ENCODE data around the gene MAP3K19.
"Not testable (repeated sequence)": the region's sequence is repeated elsewhere in the genome, so short reads cannot be mapped to it uniquely, and the experiment has no call there.

The MAP3K19 gene

GRCh38 chr2:135050684-135051083 is 3.4 kb upstream of the MAP3K19 start:
- no peak for DNase-seq (ENCODE audit: low read depth in 2 of 2)

GRCh38 chr2:135050132-135050531 is 2.9 kb upstream of the MAP3K19 start:
- DNase-seq (ENCODE audit: low read depth in 2 of 2) = no peak

GRCh38 chr2:135048122-135048521 is 875 bp upstream of the MAP3K19 start:
- no peak for DNase-seq (ENCODE audit: low read depth in 2 of 2)

GRCh38 chr2:135043345-135043744 is 3.9 kb downstream of the MAP3K19 start:
- DNase-seq (ENCODE audit: low read depth in 2 of 2) = no peak

DNA sequence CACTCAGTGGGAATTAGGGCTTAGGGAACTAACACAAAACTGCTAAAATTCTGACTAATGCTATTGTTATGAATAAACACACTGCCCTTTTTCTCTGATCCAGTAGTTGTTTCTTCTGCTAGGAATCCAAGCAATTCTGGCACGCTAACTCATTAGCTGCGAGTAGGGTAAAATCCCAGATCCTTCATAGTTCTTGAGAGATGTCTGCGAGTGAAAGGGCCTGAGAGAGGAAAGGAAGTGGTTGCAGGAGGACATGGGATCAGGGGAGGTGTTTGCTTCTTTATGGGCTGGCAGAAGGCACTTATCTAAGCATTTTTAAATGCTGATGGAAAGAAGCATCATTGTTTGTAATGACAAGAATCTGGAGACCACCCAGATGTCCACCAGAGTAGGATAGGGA is 9.4 kb downstream of the MAP3K19 start:
- DNase-seq (ENCODE audit: low read depth in 2 of 2) = no peak

- not testable (repeated sequence) for DNase-seq (ENCODE audit: low read depth in 2 of 2)
Measured at GRCh38 chr2:135033216-135033615, 14.0 kb downstream of the MAP3K19 start.

- no peak for DNase-seq (ENCODE audit: low read depth in 2 of 2)
Measured at GRCh38 chr2:135030826-135031225, 16.4 kb downstream of the MAP3K19 start.

- no peak for DNase-seq (ENCODE audit: low read depth in 2 of 2)
Measured at GRCh38 chr2:135029481-135030134, 17.6 kb downstream of the MAP3K19 start.

GRCh38 chr2:135023886-135024485 is 23.3 kb downstream of the MAP3K19 start:
- no peak for DNase-seq (ENCODE audit: low read depth in 2 of 2)

- DNase-seq (ENCODE audit: low read depth in 2 of 2) = no peak
Measured at GRCh38 chr2:135022952-135023880, 24.0 kb downstream of the MAP3K19 start.

DNA sequence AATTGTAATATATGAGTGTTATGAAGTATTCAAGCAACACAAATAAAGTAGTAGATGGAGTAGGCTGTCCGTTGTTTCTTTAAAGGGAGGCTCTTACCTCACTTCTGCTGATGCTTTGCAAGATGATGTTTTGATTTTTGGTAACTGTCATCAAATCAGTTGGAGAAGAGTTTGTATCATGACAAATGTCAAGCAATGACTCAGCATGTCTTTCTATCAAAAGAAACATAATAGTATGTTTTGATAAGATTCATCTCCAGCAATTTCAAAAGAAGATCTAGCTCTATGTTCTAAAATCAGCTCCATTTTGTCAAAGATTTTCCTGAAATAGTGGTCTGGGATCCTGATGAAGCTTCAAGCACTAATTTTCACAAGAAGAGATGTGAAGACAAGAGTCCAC is 25.6 kb downstream of the MAP3K19 start:
- no peak for DNase-seq (ENCODE audit: low read depth in 2 of 2)

DNA sequence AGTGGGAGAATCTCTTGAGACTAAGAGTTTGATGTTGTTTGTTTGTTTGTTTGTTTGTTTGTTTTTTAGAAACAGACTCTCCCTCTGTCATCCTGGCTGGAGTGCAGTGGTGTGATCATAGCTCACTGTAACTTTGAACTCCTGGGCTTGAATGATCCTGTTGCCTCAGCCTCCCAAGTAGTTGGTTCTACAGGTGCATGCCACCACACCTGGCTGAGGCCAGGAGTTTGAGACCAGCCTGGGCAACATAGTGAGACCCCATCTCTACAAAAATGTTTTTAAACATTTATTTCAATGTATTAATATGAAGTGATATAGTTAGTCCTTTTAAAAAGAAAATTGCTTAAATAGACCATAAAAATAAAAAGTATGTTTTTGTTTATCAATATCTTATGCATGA is 35.6 kb downstream of the MAP3K19 start:
- no peak for DNase-seq (ENCODE audit: low read depth in 2 of 2)

DNA sequence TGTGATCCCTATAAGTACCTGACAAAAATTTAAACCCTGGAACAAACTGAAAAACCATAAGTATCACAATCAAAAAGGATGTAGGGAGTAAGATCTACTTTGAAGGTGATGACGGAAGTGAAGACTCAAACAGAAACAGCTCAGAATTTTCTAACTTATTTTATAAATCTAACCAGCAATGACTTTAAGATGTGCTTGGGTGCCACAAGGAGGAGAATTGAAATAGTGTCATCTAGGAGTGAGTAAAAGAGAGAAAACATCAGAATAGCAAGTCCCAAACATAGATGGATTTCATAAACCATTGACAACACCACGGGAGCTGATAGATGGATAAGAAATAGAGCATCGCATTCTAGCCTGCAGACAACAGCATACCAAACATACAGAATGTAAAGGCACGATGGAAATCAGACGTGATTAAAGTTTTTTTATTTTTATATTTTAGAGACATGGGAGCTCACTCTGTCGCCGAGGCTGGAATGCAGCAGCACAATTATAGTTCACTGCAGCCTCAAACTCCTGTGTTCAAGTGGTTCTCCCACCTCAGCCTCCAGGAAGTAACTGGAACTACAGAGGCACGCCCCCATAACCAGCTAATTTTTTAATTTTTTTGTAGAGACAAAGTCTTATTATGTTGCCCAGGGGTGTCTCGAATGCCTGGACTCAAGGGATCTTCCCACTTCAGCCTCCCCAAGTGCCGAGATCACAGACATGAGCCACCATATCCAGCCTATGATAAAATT is 36.9 kb downstream of the MAP3K19 start:
- no peak for DNase-seq (ENCODE audit: low read depth in 2 of 2)

DNA sequence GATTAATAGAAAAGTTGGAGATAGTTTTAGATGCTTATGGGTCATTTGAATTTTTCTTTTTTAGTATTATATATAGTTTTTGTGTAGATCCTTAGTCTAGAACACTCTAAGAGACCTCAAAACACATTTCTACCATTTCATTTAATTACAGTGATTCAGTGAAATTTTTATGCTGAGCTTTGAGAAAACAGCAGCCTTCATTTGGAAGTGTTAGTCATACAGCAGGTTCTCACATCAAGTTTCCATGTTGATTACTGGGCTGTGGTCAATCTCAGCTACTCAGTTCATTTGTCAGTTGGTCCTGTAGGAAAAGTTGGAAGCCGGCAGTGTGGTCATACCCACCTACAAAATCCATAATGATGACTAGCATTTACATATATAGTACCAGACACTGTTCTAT is 37.9 kb downstream of the MAP3K19 start:
- no peak for DNase-seq (ENCODE audit: low read depth in 2 of 2)

- DNase-seq (ENCODE audit: low read depth in 2 of 2) = no peak
Measured at GRCh38 chr2:135005753-135006152, 41.5 kb downstream of the MAP3K19 start.

DNA sequence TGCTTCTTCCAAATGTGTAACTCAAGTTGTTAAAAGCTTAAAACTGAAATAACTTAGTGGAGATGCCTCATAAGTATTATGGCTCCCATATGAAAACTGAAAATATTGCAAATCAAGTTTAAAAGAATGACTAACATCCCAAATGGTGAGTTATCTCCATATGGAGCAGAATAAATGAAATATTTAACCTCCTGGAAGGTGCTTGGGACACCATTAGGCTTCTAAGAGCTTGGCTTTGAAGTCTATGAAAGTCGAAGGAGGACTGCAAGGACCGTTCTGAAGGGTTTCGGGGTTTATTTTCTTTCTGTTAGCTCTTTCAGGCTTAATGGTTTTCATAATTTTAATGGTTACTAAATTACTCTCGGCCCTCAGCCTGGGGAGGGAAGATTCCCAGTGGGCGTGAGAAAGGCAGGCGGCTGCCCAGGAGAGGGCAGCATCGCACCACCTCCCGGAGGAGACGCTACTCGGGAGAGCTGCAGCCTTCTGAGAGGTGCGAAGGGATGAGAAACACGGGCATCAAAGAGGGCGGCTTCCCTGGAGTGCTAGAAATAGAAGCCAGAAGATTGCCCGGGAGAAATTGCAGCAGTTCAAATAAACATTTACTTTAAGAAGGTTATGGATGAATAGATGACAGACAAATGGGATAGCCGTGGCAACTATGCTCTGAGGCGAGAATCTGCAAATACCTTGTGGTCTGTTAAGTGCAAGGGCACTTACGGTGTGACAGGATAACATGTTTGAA is 43.1 kb downstream of the MAP3K19 start:
- DNase-seq (ENCODE audit: low read depth in 2 of 2) = peak; percentile 39 to 59

GRCh38 chr2:135002836-135003235 is 44.4 kb downstream of the MAP3K19 start:
- no peak for DNase-seq (ENCODE audit: low read depth in 2 of 2)

DNA sequence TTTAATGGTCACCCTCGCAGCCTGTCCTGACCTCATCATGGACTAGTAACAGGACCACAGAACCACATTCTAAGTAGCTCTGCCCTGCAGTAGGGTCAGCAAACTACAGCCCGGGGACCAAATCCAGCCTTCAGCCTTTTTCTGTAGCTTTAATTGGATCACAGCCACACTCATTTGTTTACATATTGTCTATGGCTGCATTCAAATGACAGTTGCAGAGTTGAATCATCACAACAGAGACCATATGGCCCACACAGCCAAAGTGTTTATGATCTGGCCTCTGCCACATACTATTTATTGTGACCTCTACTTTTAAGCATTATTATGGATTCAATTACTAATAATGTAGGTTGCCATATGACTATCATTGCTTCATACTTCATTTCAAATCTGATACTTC is 47.7 kb downstream of the MAP3K19 start:
- no peak for DNase-seq (ENCODE audit: low read depth in 2 of 2)

DNA sequence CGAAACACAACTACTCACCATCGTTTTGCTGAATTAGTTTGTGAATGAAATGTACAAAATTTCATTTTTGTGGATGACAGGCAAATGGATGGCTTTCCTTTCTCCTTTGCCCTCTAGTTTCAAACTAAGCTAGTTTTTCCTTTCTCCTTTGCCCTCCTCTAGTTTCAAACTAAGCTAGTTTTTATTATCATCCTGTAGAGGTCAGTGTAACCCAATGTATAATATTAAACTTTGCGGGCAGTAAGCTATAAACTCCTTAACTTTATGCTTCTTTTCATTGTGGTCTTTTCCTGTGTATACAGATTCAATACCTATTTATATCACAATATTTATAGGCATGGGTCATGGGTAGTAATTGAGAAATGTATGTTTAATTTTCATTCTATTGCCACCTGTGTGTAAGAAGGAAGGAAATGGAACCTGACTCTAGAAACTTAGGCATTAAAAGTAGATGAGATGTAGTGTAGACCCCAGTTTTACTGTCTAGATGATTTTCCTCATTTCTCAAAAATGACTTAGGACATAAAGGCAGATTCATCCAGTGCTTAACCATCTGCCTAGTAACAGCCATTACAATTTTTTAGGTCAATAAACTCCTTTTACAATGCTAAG is 58.1 kb downstream of the MAP3K19 start:
- no peak for DNase-seq (ENCODE audit: low read depth in 2 of 2)

DNA sequence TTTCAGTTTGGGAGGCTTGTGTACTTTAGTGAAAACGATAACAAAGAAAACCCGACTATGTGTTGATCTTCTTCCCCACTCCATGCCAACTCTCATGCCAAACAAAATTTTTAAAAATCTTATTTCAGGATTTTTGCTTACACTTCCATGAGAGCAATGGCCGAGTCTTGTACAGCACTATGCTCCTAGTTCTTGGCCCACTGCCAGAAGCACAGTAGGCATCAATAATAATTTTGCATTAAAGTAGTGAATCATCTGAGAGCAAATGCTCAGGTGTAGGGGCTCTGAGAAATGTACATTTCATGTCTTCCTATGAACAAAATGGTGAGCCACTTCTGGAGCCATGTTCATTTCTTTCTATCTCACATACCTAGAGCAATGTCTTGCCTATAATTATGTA is 62.2 kb downstream of the MAP3K19 start:
- no peak for DNase-seq (ENCODE audit: low read depth in 2 of 2)

- DNase-seq (ENCODE audit: low read depth in 2 of 2) = no peak
Measured at GRCh38 chr2:134982603-134983002, 64.6 kb downstream of the MAP3K19 start.

All from stimulated activated CD4-positive, alpha-beta T cell treated with anti-CD3 and anti-CD28 coated beads, Interleukin-15, amount 100 ng/mL, for 48 hours (primary cell).